DMS 273 (cell line): ENCODE data around the gene ZP1.

Source experiments
- DNase-seq: peaks from one replicate; lab custom pipeline; 2025; ENCODE audit not compliant: unreplicated experiment; lab: John Stamatoyannopoulos, UW

ZP1 gene

DNA sequence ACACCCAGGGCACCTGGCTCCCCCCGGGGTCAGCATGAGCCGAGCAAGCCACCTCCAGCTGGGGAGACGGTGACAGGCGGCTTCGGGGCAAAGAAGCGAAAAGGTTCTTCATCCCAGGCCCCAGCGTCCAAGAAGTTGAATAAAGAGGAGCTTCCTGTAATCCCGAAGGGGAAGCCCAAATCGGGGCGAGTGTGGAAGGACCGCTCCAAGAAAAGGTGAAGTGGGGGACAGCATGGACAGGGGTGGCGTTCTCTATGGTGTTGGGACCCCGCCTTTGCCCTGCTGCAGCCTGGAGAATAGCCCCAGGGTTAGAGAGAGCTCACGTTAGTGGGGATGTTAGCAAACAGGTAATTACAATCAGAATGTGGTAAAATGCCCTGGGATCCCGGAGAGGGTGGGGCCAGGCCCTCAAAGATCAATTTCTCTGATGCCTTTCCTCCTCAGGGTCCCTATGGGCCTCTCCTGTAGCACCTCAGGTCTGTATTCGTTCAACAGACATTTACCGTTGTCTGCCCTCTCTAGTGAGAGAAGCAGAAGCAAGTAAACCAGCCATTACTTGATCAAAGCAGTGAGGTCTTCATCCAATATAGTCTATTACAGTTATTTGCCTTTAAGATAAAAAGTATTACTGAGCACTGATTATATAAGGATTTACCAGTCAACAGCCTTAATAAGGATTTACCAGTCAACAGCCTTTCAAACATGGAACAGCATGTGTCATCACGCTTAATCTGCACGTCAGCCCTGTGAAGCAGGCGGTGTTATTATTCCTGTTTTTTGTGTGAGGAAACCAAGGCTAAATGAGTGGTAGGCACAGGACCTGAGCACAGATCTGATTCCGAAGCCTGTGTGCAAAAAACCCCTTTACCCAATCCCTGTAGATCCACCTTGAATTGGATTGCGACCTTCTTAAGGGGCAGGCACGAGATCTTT lies 24.4 kb upstream of the ZP1 start:
- DNase-seq, result no peak

DNA sequence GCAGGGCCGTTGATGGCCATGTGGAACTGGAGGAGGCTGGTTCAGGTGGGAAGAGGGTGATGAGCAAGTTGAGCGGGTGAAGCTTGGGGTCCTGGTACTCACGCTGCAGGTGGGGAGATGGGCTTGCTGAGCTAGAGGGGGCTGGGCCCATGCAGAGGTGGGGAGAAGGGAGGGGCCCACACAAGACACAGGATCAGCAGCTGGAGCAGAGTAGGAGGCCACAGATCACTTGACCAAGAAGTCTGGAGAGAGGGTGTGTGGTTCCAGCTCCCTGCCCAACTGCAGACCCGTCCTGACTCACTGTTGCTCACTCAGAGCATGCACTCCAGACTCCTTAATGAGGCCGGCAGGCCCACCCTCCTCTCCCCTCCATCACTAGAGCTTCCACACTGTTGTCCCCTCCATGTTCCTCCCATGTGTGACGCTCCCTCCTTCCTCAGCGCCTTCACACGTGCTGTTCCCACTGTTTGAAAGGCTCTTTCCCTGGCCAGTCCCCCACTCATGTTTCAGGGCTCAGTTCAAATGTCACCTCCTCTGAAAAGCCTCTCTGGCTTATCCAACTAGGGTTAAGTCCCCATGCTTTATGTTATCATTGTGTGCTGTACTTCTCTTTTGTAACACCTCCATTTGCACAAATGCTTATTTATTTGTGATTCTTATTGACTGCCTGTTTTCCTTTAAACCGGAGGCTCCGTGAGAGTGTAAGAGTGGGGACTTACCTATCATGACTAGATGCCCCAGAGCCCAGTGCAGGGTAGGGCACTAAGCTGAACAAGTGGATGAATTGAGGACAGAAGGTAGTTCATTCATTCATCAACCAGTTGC lies 23.1 kb upstream of the ZP1 start:
- DNase-seq, result no peak

DNA sequence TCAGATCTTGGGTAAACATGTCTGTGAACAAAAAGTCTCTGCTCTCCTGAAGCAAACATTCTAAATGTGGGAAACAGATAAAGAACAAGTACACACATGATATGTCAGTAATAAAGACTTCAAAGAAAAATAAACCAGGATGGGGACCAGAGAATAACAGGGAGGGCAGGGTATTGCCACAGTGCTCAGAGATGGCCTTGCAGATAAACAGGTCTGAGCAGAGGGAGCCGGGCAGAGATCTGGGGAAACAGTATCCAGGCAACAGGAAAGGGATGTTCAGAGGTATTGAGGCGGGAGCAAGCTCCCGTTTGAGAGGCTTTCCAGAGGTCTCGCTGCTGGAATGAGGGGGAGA lies 22.5 kb upstream of the ZP1 start:
- no peak for DNase-seq

DNA sequence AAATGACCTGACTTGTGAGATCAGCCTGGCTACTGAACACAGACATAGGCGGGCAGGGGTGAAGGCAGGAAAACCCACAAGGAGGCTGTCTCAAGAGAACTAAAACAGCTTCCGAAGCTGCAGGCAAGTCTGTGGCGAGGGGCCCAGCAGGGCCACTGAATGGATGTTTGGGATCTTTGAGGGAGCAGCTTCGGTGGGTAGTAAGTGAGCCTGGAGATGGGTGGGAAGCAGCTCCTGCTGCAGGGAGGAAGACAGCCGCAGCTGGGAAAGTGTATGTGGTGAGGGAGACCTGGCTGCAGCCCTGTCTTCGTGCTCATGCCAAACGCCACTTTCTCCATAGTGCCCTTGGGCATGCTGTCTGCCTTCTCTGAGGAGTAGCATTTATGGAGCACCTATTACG lies 22.0 kb upstream of the ZP1 start:
- DNase-seq, result no peak

DNA sequence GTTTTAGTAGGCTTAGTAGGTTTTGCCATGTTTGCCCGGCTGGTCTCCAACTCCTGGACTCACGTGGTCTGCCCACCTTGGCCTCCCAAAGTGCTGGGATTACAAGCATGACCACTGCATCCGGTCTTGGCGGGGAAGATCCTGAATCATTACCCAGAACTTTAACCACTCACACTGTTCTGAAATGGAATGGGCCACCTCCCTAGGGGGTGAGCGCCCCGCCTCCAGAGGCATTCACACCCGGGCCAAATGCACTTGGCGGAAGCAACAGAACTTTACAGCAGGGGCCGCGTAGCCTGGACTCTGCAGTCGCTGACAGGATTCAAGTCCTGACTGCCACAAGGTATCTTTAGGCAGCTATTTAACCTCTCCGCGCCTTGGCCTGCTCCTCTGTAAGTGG lies 20.1 kb upstream of the ZP1 start:
- no peak for DNase-seq

DNA sequence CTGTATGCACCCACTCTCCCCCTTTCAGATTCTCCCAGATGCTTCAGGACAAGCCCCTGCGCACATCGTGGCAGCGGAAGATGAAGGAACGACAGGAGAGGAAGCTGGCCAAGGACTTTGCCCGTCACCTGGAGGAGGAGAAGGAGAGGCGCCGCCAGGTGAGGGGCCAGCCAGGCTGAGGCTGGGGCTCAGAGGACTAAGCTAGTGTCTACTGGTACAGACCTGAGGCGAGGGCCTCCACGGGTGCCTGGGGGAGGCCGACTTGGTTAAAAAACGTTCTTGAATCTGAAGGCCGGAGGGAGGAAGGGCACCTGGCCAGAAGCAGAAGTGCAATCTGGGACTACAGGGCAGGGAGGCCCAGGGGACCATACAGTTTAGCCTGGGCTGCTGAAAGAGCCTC lies 19.4 kb upstream of the ZP1 start:
- no peak for DNase-seq

DNA sequence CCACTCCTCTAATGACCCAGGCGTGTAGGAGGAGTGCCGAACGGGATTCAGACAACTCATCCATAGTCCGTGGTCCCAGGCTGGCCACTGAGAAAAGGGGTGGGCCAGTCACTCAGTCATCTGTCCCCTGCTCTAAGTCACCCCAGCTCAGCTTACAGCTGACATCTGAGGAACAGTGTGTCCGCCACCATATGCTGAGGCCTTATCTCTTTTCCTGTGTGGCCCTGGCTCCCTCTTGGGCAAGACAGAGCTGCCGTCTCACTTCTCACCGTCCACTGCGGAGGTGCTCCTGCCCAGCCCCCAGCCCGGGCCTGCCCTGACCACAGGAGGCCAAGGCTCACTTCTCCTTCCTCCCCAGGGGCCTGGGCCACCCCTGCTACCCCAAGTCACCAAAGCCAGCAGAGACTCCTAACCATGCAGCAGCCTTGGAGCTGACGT lies 18.6 kb upstream of the ZP1 start:
- no peak for DNase-seq

DNA sequence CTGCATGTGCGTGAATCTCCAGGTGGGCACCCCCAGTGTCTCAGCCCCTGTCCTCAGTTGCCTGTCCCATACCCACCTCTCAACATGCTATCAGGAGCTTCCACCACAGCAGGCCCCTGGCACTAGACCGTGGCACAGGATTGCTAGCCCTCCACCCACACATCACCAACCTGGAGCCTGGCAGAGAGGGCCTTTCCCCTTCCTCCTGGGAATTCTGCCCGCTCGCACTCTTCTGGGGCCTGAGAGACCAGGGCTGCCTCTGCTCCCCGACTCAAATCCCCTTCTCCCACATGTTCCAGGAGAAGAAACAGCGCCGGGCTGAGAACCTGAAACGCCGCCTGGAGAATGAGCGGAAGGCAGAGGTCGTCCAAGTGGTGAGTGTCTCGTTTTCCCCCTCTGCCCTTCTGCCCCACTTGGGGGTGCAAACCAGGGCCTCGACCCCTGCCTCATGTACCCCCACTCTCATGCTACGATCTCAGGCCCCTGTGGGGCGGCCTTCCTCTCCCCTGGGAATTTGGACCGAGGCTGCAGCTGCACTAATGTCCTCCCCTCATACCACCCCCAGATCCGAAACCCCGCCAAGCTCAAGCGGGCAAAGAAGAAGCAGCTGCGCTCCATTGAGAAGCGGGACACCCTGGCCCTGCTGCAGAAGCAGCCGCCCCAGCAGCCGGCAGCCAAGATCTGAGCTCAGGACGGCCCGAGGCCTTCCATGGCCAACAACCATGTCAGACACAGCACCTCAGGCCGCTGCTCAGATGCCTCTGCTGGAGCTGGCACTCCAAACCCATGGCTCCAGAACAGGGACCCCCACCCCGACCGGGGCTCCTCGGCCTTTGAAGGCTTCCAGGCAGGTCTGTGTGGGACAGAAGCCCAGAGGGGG lies 17.5 kb upstream of the ZP1 start:
- DNase-seq, result no peak

DNA sequence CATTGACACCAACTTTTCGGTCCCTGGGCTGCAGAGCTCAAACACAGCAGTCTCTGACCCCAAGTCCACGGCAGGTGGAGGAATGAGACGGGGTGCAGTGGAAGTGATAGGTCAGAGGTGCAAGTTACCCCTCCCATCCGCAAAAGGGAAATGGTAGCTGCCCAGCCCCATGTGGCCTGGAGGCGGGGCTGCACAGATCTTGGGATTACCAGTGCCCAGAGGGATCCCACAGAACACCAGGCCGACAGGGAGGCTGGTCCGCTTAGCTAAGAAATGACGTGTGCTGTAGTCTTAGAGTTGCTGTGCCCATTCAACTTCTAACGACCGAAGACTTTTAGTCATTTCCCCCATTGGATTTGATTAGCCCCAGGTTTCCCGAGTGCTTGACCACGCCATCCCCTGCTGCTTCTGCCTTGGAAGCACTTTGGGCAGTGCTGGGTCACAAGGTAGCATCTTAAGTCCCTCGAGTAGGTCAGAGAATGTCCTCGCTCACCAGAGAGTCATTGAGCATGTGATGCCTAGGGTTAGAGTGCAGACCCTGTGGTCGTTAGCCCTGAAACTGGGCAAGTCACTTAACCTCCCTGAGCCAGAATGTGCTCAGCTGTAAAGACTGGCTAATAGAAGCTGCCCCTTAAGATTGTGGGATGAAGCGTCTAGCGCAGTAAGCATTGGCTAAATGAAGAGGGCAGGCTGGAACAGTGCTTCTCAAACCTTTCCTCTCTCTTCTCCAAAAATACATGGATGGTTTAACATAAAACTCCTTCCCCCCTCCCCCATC lies 15.8 kb upstream of the ZP1 start:
- DNase-seq, result no peak

DNA sequence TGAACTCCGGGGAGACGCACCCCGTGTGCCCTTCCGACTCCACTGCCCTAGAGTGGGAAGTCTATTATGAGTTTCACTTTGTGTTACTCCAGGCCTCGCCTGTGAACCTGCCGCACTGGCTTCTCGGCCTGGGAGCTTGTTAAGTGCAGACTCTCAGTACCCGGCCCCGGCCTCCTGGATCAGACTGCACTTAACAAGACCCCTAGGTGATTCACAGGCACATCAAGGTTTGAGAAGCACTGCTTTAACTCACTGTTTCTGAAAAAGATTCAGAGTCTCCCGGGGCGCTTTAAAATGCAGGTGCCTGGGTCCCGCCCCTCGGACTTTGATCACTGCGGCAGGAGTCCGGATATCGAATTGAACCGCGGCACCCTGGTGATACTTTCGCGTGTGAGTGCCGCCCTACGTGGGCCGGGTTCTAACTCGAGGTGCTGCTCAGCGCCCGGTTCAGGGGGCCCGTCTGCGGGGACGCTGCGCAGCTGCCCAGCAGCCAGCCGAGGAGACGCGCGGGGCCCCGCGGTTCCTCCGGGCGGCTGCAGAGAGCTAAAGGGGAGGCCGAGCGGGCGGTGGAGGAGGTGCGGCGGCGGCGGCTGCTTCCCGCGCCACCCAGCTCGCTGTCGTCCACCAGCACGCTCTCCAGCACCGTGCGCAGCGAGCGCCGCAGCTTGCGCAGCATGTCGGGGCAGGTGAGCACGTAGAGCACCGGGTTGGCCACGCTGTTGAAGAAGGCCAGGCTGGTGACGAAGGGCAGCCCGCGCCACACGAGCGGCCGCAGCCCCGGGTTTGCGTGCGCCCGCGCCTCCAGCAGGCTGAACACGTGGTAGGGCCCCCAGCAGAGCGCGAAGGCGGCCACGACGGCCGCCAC lies 15.0 kb upstream of the ZP1 start:
- no peak for DNase-seq

DNA sequence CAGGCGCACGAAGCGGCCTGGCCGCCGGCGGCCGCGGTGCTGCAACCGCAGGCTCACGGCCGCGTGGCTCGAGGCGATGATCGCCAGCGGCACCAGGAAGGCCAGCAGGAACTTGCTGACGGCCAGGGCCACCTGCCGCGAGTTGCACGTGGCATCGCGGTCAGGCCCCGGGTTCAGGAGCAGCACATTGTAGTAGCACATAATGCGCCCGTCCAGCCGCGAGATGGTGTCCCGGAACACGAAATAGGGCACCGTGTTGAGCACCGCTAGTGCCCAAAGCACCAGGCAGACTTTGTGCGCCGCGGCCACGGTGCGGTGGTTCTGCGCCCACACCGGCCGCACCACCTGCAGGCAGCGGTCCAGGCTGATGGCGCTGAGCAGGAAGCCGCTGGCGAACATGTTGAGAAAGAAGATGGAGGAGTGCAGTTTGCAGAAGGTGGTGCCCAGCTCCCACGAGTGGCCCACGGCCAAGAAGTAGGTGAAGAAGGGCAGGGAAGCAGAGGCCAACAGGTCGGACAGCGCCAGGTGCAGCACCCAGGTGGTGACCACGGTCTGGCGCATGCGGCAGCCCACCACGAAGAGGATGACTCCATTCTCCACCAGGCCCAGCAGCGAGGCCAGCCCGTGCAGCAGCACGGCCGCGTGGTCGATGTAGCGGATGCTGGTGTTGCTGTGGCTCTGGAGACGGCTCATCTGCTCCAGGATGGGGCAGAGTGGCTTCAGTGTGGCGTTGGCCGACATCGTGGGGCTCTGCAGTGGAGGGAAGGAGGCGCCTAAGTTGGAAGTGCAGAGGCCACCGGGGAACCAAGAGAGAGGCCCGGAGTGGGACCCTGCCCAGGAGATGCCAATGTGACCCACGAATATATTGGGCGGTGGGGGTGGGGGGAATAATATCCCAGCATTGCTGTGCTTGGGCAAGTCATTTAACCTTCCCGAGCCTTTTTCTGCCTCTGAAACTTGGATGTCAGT lies 14.1 kb upstream of the ZP1 start:
- no peak for DNase-seq

DNA sequence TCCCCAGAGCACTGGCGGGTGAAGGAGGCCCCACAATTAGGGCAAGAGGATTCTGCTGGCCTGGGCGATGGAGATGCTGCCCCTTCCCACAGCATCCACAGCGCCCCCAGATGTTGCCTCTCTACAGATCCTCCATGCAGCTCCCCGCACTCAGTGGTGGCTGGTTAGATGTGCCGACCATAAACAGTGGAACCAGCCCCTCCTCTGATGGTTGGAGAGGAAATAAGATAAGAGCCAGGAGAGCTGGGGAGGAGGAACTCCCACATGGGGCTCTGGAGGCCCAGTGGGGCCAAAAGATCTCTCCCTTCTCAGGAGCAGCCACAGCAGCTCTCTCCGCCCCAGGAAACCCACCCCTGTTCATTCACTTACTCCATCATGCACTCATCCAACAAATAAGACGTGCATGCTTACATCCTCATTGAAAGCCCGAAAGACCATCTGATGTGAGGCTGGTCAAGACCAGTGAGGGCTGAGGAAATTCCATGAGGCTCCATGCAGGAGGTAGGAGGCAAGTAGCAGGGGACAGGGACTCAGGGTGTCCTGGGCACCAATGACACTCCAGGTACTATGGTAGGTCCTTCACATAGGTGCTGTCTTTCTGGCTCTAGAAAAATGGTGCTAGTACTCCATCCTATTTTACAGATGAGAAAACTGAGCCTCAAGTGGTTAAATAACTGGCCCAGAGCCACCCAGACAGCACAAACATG lies 13.0 kb upstream of the ZP1 start:
- DNase-seq, result no peak

DNA sequence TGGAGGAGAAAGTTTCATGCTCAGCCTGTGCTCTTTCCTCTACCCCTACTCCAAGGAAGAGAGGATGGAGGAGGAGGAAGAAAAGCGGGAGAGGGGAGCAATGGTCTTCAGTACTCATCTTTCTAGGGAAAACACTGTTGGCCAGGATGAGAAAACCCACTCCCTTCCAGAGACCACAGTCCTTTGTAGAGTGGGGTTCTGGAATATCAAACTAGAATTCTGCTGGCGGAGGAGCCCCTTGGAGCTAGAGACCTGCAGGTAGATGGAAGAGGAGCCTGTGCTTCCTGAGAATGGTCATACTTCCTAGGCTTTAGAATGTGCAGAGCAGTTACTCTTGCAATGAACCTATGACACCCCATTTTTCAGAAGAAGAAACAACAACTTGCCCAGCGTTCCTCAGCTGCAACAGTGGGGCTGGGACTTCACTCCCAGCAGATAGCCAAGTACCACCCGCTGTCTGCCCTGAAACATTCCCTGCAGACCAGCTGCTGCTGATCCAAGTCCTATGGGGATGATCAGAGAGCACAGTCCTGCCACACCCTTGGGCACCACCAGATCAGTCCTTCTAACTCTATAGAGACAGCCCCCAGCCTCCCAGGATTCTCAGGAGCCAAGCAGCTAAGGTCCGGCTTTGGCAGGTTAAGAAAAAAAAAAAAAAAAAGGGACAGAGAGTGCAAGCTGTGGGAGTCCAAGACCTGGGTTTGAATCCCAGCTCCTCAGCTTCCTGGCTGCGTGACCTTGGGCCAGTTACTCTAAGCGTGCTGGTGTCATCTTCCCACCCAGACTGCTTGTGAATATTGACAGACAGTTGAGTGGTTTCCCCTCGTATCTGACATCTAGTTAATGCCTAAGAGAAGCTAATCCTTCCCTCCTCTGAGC lies 12.3 kb upstream of the ZP1 start:
- DNase-seq, result no peak

DNA sequence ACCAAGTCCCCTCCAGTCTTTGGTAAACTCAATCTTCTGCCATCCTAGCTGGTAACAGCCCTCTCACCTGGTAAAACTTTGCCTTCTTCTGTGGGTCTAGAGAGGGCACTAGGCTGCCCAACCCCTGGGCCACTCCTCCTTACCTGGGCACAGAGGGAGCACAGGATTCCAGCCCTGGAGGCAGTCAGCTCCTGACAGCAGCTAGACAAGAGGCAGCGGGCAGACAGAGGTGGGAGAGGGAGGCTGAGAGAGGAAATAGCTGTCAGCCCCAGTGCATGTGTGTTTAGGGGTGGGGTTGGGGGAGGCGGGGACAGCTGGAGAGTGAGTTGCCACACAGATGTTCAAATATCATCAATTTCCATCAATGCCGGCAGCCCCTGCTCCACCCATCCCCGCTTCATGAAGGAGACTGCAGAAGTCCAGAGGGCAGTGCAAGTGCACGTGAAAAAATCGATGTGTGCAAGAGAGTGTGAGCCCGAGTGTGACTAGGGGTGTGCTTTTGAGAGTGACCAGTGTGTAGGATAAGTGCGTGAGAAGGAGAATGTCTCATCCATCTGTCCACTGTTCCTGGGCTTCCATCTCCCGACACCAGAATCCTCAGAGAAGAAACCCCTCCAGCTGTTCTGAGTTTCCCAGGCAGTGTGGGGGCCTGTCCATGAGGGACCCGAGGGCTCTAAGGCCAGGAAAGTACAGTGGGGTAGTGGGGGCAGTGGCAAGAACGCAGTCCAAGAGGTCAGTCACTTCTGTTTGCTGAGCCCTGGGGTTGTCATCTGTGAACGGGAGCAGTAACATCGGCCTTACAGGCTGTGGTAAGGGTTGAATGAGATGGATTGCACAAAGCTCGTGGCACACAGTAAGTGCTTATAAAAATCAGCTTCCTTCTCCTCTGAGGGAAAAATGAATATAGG lies 11.4 kb upstream of the ZP1 start, which contains the start of gene PTGDR2:
Gene PTGDR2 (minus strand): TSS at position 225 of the 908 bp plus-strand sequence. CDS start 2,228 bp downstream, outside the sequence.
- no peak for DNase-seq

DNA sequence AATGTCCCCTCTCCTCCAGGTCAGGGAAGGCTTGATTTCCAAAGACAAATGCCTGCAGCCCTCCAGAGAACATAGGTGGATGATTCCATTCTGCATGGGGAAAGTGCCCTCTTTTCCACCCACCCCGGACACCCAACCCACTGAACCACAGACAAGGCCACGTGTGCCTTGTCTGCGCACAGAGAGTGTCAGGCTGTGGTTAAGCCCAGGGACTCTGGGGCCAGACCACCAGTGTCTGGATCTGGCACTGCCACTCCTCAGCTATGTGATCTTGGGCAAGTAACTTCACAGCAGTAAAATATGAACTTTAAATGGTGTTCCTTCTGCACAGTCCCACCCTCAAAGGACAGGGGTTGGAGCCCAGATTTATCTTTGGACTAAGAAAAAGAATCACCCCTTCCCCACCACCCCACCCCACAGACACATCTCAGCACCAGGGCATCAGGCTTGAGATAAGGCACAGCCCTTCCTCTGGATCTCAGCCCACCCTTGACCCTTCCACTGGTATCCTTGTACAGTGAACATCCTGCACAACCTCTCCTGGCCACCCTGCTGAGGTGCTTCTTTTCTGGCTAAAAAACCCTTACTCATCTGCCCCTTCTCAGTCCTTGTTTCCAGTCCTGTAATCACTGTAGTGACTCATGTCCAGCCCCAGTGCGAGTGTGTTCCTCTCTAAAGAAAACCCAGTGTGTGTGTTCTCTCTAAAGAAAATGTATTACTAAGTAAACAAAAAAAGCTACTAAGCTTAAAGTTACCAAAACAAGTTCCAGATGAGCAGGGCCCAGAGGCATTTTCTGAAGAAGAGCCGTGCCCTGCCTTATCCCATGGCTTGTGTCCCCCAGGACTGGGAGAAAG lies 9.7 kb upstream of the ZP1 start:
- no peak for DNase-seq
